ENCODE measurements around the gene TMUB1.
"Not testable (repeated sequence)": the region's sequence is repeated elsewhere in the genome, so short reads cannot be mapped to it uniquely, and the experiment has no call there.

The TMUB1 gene

DNA sequence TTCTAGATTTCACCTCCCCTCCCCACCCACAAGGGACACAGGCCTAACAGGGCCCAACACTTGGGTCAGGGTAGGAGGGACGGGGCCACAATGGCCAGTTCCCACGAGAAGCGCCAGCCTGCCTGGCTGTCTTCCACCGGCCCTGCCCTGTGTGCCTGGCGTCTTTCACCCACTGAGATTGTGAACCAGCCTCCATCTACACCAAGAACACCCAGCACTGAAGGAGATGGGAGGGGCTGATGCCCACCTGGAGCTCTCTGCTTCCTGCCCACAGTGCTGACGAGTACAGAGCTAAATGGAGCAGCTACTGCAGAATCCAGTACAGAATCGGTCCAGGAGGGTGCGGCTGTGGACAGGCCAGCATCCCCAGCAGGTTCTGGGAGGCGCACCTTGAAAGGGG lies 37.3 kb downstream of the TMUB1 start:
- no peak overlapping the region for H3K4me3 ChIP-seq (ENCODE audit: low read length)
- no peak overlapping the region for H3K27ac ChIP-seq (ENCODE audit: low read depth, low read length)
- WGBS (ENCODE audit: extremely low coverage, insufficient coverage, low lambda C conversion rate), result no CpG with 5 or more reads among the region's 9 CpGs
- H3K18ac ChIP-seq (ENCODE audit: low read length), result no peak overlapping the region
- H3K4me2 ChIP-seq (ENCODE audit: low read length), result no peak overlapping the region
- H3K56ac ChIP-seq (ENCODE audit: low read length), result no peak overlapping the region
- H4K5ac ChIP-seq (ENCODE audit: low read length), result no peak overlapping the region
- H3K79me1 ChIP-seq (ENCODE audit: low read length), result no peaks in the 10 kb centered on the region
- no peak overlapping the region for H3K9ac ChIP-seq (ENCODE audit: low read length)
- H3K36me3 ChIP-seq (ENCODE audit: control insufficient read depth, insufficient read depth, low read length), result no peaks in the 10 kb centered on the region
- no peak overlapping the region for H2AK5ac ChIP-seq (ENCODE audit: low read length)
- H4K8ac ChIP-seq (ENCODE audit: low read depth, low read length), result no peak overlapping the region
- no peak overlapping the region for H2BK5ac ChIP-seq (ENCODE audit: low read length)
- H2BK15ac ChIP-seq (replicated peaks; ENCODE audit: low read depth), result no peak overlapping the region
- H3K4ac ChIP-seq (ENCODE audit: low read depth, low read length), result no peak overlapping the region
- no peak for DNase-seq
- H2BK120ac ChIP-seq (ENCODE audit: low read depth, low read length), result no peak overlapping the region
- H3K4me1 ChIP-seq (ENCODE audit: control insufficient read depth, low read depth, low read length), result no peaks in the 10 kb centered on the region
- H3K79me2 ChIP-seq (ENCODE audit: control insufficient read depth, insufficient read depth, low read length), result no peaks in the 10 kb centered on the region
- H3K27me3 ChIP-seq (ENCODE audit: insufficient read depth, low read length, poor library complexity), result peaks cover 1% of the 10 kb centered on the region
- no peak overlapping the region for H3K23ac ChIP-seq (ENCODE audit: low read length)

DNA sequence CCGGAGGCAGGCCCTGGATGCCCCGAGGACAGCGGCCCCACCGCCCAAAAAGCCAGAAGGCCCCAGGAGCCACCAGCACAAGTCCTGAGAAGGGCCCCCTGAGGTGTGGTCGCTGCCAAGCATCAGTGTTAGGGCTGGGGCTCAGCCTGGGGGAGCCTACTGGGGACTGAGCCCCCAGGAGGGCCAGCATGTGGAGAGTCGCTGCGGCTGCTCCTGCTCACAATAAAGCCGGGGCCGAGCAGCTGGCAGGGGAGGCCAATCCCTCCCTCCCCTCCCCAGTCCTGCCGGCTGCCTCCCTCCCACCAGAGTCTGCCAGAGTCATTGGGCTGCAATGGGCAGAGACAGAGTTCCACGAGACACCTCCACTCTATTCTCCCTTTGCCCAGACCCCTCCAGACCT lies 38.0 kb downstream of the TMUB1 start:
- no peaks in the 10 kb centered on the region for H3K79me2 ChIP-seq (ENCODE audit: control insufficient read depth, insufficient read depth, low read length)
- no peaks in the 10 kb centered on the region for H3K36me3 ChIP-seq (ENCODE audit: control insufficient read depth, insufficient read depth, low read length)
- WGBS (ENCODE audit: extremely low coverage, insufficient coverage, low lambda C conversion rate), result no CpG with 5 or more reads among the region's 11 CpGs
- H3K27me3 ChIP-seq (ENCODE audit: insufficient read depth, low read length, poor library complexity), result peaks cover under 1% of the 10 kb centered on the region
- H4K5ac ChIP-seq (ENCODE audit: low read length), result no peak overlapping the region
- no peak overlapping the region for H3K4ac ChIP-seq (ENCODE audit: low read depth, low read length)
- H3K79me1 ChIP-seq (ENCODE audit: low read length), result no peaks in the 10 kb centered on the region
- H3K4me1 ChIP-seq (ENCODE audit: control insufficient read depth, low read depth, low read length), result no peaks in the 10 kb centered on the region
- no peak overlapping the region for H3K56ac ChIP-seq (ENCODE audit: low read length)
- no peak overlapping the region for H3K27ac ChIP-seq (ENCODE audit: low read depth, low read length)
- H2BK120ac ChIP-seq (ENCODE audit: low read depth, low read length), result no peak overlapping the region
- no peak overlapping the region for H2BK15ac ChIP-seq (replicated peaks; ENCODE audit: low read depth)
- no peak overlapping the region for H3K18ac ChIP-seq (ENCODE audit: low read length)
- no peak overlapping the region for H3K9ac ChIP-seq (ENCODE audit: low read length)
- no peak overlapping the region for H2AK5ac ChIP-seq (ENCODE audit: low read length)
- no peak for DNase-seq
- H3K4me2 ChIP-seq (ENCODE audit: low read length), result no peak overlapping the region
- no peak overlapping the region for H3K4me3 ChIP-seq (ENCODE audit: low read length)
- no peak overlapping the region for H3K23ac ChIP-seq (ENCODE audit: low read length)
- H4K8ac ChIP-seq (ENCODE audit: low read depth, low read length), result no peak overlapping the region
- no peak overlapping the region for H2BK5ac ChIP-seq (ENCODE audit: low read length)

GRCh38 chr7:151043959-151044358 lies 39.3 kb downstream of the TMUB1 start:
- Histone ChIP-seq H3K4me2 (ENCODE audit: low read length) (no peak overlapping the region), H3K79me2 (ENCODE audit: control insufficient read depth, insufficient read depth, low read length) (no peaks in the 10 kb centered on the region), H4K5ac (ENCODE audit: low read length) (no peak overlapping the region), H4K8ac (ENCODE audit: low read depth, low read length) (no peak overlapping the region), H2BK5ac (ENCODE audit: low read length) (no peak overlapping the region), H2BK15ac (replicated peaks; ENCODE audit: low read depth) (no peak overlapping the region), H3K4me3 (ENCODE audit: low read length) (no peak overlapping the region), H3K9ac (ENCODE audit: low read length) (no peak overlapping the region), H2BK120ac (ENCODE audit: low read depth, low read length) (no peak overlapping the region), H3K56ac (ENCODE audit: low read length) (no peak overlapping the region), H3K79me1 (ENCODE audit: low read length) (no peaks in the 10 kb centered on the region), H2AK5ac (ENCODE audit: low read length) (no peak overlapping the region), H3K36me3 (ENCODE audit: control insufficient read depth, insufficient read depth, low read length) (no peaks in the 10 kb centered on the region), H3K4me1 (ENCODE audit: control insufficient read depth, low read depth, low read length) (no peaks in the 10 kb centered on the region), H3K18ac (ENCODE audit: low read length) (no peak overlapping the region), H3K27me3 (ENCODE audit: insufficient read depth, low read length, poor library complexity) (no peaks in the 10 kb centered on the region), H3K23ac (ENCODE audit: low read length) (no peak overlapping the region), H3K27ac (ENCODE audit: low read depth, low read length) (no peak overlapping the region), H3K4ac (ENCODE audit: low read depth, low read length) (no peak overlapping the region)
- no peak for DNase-seq
- no CpG with 5 or more reads among the region's 20 CpGs for WGBS (ENCODE audit: extremely low coverage, insufficient coverage, low lambda C conversion rate)

- not testable (repeated sequence) for H3K27ac ChIP-seq (ENCODE audit: low read depth, low read length); H3K18ac ChIP-seq (ENCODE audit: low read length); H3K4me3 ChIP-seq (ENCODE audit: low read length); H3K56ac ChIP-seq (ENCODE audit: low read length); H3K9ac ChIP-seq (ENCODE audit: low read length); H2BK120ac ChIP-seq (ENCODE audit: low read depth, low read length); H3K23ac ChIP-seq (ENCODE audit: low read length); H2BK5ac ChIP-seq (ENCODE audit: low read length); H2BK15ac ChIP-seq (replicated peaks; ENCODE audit: low read depth); H4K8ac ChIP-seq (ENCODE audit: low read depth, low read length); H3K79me1 ChIP-seq (ENCODE audit: low read length); H3K27me3 ChIP-seq (ENCODE audit: insufficient read depth, low read length, poor library complexity); H2AK5ac ChIP-seq (ENCODE audit: low read length); H3K36me3 ChIP-seq (ENCODE audit: control insufficient read depth, insufficient read depth, low read length); H4K5ac ChIP-seq (ENCODE audit: low read length); H3K4ac ChIP-seq (ENCODE audit: low read depth, low read length); H3K79me2 ChIP-seq (ENCODE audit: control insufficient read depth, insufficient read depth, low read length); H3K4me2 ChIP-seq (ENCODE audit: low read length); H3K4me1 ChIP-seq (ENCODE audit: control insufficient read depth, low read depth, low read length); DNase-seq
- WGBS (ENCODE audit: extremely low coverage, insufficient coverage, low lambda C conversion rate), result no CpG with 5 or more reads among the region's 10 CpGs
These were observed 39.8 kb downstream of the TMUB1 start for GRCh38 chr7:151043449-151043848.

GRCh38 chr7:151040616-151041375 lies 42.5 kb downstream of the TMUB1 start:
- no peak overlapping the region for H3K4me2 ChIP-seq (ENCODE audit: low read length)
- no peak overlapping the region for H3K27ac ChIP-seq (ENCODE audit: low read depth, low read length)
- DNase-seq, result no peak
- H3K36me3 ChIP-seq (ENCODE audit: control insufficient read depth, insufficient read depth, low read length), result peaks cover 2% of the 10 kb centered on the region
- H3K9ac ChIP-seq (ENCODE audit: low read length), result no peak overlapping the region
- H2AK5ac ChIP-seq (ENCODE audit: low read length), result no peak overlapping the region
- H3K18ac ChIP-seq (ENCODE audit: low read length), result no peak overlapping the region
- no peak overlapping the region for H3K23ac ChIP-seq (ENCODE audit: low read length)
- H3K79me2 ChIP-seq (ENCODE audit: control insufficient read depth, insufficient read depth, low read length), result no peaks in the 10 kb centered on the region
- H3K4me1 ChIP-seq (ENCODE audit: control insufficient read depth, low read depth, low read length), result no peaks in the 10 kb centered on the region
- H4K5ac ChIP-seq (ENCODE audit: low read length), result no peak overlapping the region
- no peaks in the 10 kb centered on the region for H3K79me1 ChIP-seq (ENCODE audit: low read length)
- no peak overlapping the region for H4K8ac ChIP-seq (ENCODE audit: low read depth, low read length)
- H3K27me3 ChIP-seq (ENCODE audit: insufficient read depth, low read length, poor library complexity), result no peaks in the 10 kb centered on the region
- H2BK15ac ChIP-seq (replicated peaks; ENCODE audit: low read depth), result no peak overlapping the region
- no peak overlapping the region for H3K4me3 ChIP-seq (ENCODE audit: low read length)
- WGBS (ENCODE audit: extremely low coverage, insufficient coverage, low lambda C conversion rate), result no CpG with 5 or more reads among the region's 30 CpGs
- H3K56ac ChIP-seq (ENCODE audit: low read length), result no peak overlapping the region
- H3K4ac ChIP-seq (ENCODE audit: low read depth, low read length), result no peak overlapping the region
- H2BK5ac ChIP-seq (ENCODE audit: low read length), result no peak overlapping the region
- no peak overlapping the region for H2BK120ac ChIP-seq (ENCODE audit: low read depth, low read length)

All from mesendoderm (in vitro differentiated cells).